ENCODE measurements around the gene TEX2.
"Not testable (repeated sequence)": the region's sequence is repeated elsewhere in the genome, so short reads cannot be mapped to it uniquely, and the experiment has no call there.

TEX2 gene

GRCh38 chr17:64180089-64181073 lies 82.7 kb downstream of the TEX2 start:
- TF ChIP-seq ZNF274 (IDR thresholded peaks at IDR 0.05; ENCODE audit: low read depth, low read length), result no peak
- H3K4me3 ChIP-seq (ENCODE audit: low read length), result no peak overlapping the region

- H3K4me3 ChIP-seq (ENCODE audit: low read length), result not testable (repeated sequence)
Measured at GRCh38 chr17:64179024-64179423, 84.0 kb downstream of the TEX2 start.

- H3K4me3 ChIP-seq (ENCODE audit: low read length), result no peak overlapping the region
- TF ChIP-seq ZNF274 (IDR thresholded peaks at IDR 0.05; ENCODE audit: low read depth, low read length), result no peak
Measured at GRCh38 chr17:64178011-64178825, 84.8 kb downstream of the TEX2 start.

GRCh38 chr17:64177311-64178010 lies 85.6 kb downstream of the TEX2 start:
- no peak for TF ChIP-seq ZNF274 (IDR thresholded peaks at IDR 0.05; ENCODE audit: low read depth, low read length)

GRCh38 chr17:64176556-64176955 lies 86.5 kb downstream of the TEX2 start:
- no peak for TF ChIP-seq ZNF274 (IDR thresholded peaks at IDR 0.05; ENCODE audit: low read depth, low read length)
- no peak overlapping the region for H3K4me3 ChIP-seq (ENCODE audit: low read length)

More at GRCh38 chr17:64177311-64178010, 85.6 kb downstream of the TEX2 start:
- H3K4me3 ChIP-seq (ENCODE audit: low read length), result no peak overlapping the region

GRCh38 chr17:64174686-64175456 lies 88.2 kb downstream of the TEX2 start:
- no peak for TF ChIP-seq ZNF274 (IDR thresholded peaks at IDR 0.05; ENCODE audit: low read depth, low read length)

GRCh38 chr17:64173646-64174045 lies 89.4 kb downstream of the TEX2 start:
- no peak for TF ChIP-seq ZNF274 (IDR thresholded peaks at IDR 0.05; ENCODE audit: low read depth, low read length)
- H3K4me3 ChIP-seq (ENCODE audit: low read length), result no peak overlapping the region

More at GRCh38 chr17:64174686-64175456, 88.2 kb downstream of the TEX2 start:
- no peak overlapping the region for H3K4me3 ChIP-seq (ENCODE audit: low read length)

- no peak for TF ChIP-seq ZNF274 (IDR thresholded peaks at IDR 0.05; ENCODE audit: low read depth, low read length)
- H3K4me3 ChIP-seq (ENCODE audit: low read length), result no peak overlapping the region
Measured at GRCh38 chr17:64172510-64172909, 90.5 kb downstream of the TEX2 start.

GRCh38 chr17:64171041-64171440 lies 92.0 kb downstream of the TEX2 start:
- TF ChIP-seq ZNF274 (IDR thresholded peaks at IDR 0.05; ENCODE audit: low read depth, low read length), result no peak

GRCh38 chr17:64170286-64170685 lies 92.8 kb downstream of the TEX2 start:
- H3K4me3 ChIP-seq (ENCODE audit: low read length), result no peak overlapping the region
- no peak for TF ChIP-seq ZNF274 (IDR thresholded peaks at IDR 0.05; ENCODE audit: low read depth, low read length)

More at GRCh38 chr17:64171041-64171440, 92.0 kb downstream of the TEX2 start:
- H3K4me3 ChIP-seq (ENCODE audit: low read length), result no peak overlapping the region

GRCh38 chr17:64167666-64168065 lies 95.4 kb downstream of the TEX2 start:
- not testable (repeated sequence) for H3K4me3 ChIP-seq (ENCODE audit: low read length)

GRCh38 chr17:64166876-64167275 lies 96.2 kb downstream of the TEX2 start:
- no peak for TF ChIP-seq ZNF274 (IDR thresholded peaks at IDR 0.05; ENCODE audit: low read depth, low read length)
- no peak overlapping the region for H3K4me3 ChIP-seq (ENCODE audit: low read length)

GRCh38 chr17:64165347-64165746 lies 97.7 kb downstream of the TEX2 start:
- TF ChIP-seq ZNF274 (IDR thresholded peaks at IDR 0.05; ENCODE audit: low read depth, low read length), result no peak
- H3K4me3 ChIP-seq (ENCODE audit: low read length), result no peak overlapping the region
